HepG2 (cell line): Measurements from ENCODE around the gene CECR2.

Experiments
- CEBPB ChIP-seq: IDR thresholded peaks from 2 replicates; pipeline ENCODE4 v1.6.1; 2011; ENCODE audit warnings: low read depth, low read length, improper control_type of control experiment, borderline replicate concordance
- HDAC1 ChIP-seq: sonication (generic); formaldehyde crosslinking; IDR thresholded peaks from 2 replicates; pipeline ENCODE4 v1.5.1; 2020; ENCODE audit warnings: mild to moderate bottlenecking, missing genetic modification reagents
- MTA3 ChIP-seq: sonication (generic); formaldehyde crosslinking; IDR thresholded peaks from 2 replicates; pipeline ENCODE4 v1.4.0; 2020; ENCODE audit warnings: missing genetic modification reagents
- NR2F6 ChIP-seq, 2 experiments: IDR thresholded peaks; 2 replicates each; pipeline ENCODE4 v1.6.1; 2016; ENCODE audit warnings: antibody characterized with exemption in 1 of 2, mild to moderate bottlenecking in 1 of 2
- SMAD3 ChIP-seq: sonication (generic); formaldehyde crosslinking; IDR thresholded peaks from 2 replicates; pipeline ENCODE4 v1.4.0; 2020; ENCODE audit warnings: missing genetic modification reagents
- SP2 ChIP-seq: sonication (generic); formaldehyde crosslinking; IDR thresholded peaks from 2 replicates; pipeline ENCODE4 v1.5.1; 2020; ENCODE audit warnings: mild to moderate bottlenecking, missing genetic modification reagents
- TAF15 ChIP-seq: fragments of 200-400 bp; formaldehyde crosslinking; IDR thresholded peaks from one replicate; pipeline ENCODE4 v1.6.1; 2018; ENCODE audit warnings: mild to moderate bottlenecking, low read depth, low read length; ENCODE audit not compliant: poor library complexity, severe bottlenecking
- TBL1XR1 ChIP-seq: fragments of 150-350 bp; IDR thresholded peaks from 2 replicates; pipeline ENCODE4 v1.6.1; 2014; ENCODE audit warnings: borderline replicate concordance, low read length; ENCODE audit not compliant: partially characterized antibody
- ZC3H13 ChIP-seq: sonication (generic); formaldehyde crosslinking; IDR thresholded peaks from 2 replicates; pipeline ENCODE4 v1.8.1; 2023; ENCODE audit warnings: mild to moderate bottlenecking, missing genetic modification reagents, moderate library complexity
- ZNF224 ChIP-seq: sonication (generic); formaldehyde crosslinking; IDR thresholded peaks from 2 replicates; pipeline ENCODE4 v1.5.0; 2020; ENCODE audit warnings: mild to moderate bottlenecking, missing genetic modification reagents
- ZNF234 ChIP-seq: sonication (generic); formaldehyde crosslinking; conservative IDR thresholded peaks from 2 replicates; pipeline ENCODE4 v1.5.1; 2020; ENCODE audit warnings: mild to moderate bottlenecking, missing genetic modification reagents
- ZNF629 ChIP-seq: sonication (generic); formaldehyde crosslinking; conservative IDR thresholded peaks from 2 replicates; pipeline ENCODE4 v1.5.0; 2020; ENCODE audit warnings: missing genetic modification reagents
- ZNF674 ChIP-seq: sonication (generic); formaldehyde crosslinking; IDR thresholded peaks from 2 replicates; pipeline ENCODE4 v1.5.0; 2020; ENCODE audit warnings: low read depth, mild to moderate bottlenecking, missing genetic modification reagents
- TF ChIP-seq, protein P1 (sequence below): IDR thresholded peaks from 2 replicates; pipeline ENCODE4 v1.6.1; 2016; ENCODE audit warnings: low read depth

DNA sequence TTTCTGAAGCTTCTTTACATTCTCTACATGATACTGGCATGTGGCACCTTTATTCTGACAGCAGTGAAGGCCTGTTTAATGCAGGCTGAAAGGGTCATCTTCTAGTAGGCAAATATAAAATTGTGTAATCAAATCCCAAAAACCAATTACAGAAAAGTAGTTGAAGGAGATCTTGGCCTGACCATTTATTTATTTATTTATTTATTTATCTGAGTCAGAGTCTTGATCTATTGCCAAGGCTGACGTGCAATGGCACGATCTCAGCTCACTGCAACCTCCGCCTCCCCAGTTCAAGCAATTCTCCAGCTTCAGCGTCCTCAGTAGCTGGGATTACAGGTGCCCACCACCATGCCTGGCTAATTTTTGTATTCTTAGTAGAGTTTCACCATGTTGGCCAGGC is 22.7 kb upstream of the CECR2 start:
- TF ChIP-seq, protein P1, sequence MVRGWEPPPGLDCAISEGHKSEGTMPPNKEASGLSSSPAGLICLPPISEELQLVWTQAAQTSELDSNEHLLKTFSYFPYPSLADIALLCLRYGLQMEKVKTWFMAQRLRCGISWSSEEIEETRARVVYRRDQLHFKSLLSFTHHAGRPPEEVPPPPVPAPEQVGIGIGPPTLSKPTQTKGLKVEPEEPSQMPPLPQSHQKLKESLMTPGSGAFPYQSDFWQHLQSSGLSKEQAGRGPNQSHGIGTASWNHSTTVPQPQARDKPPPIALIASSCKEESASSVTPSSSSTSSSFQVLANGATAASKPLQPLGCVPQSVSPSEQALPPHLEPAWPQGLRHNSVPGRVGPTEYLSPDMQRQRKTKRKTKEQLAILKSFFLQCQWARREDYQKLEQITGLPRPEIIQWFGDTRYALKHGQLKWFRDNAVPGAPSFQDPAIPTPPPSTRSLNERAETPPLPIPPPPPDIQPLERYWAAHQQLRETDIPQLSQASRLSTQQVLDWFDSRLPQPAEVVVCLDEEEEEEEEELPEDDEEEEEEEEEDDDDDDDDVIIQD (CRISPR knock-in tag) = no peak
- TF ChIP-seq TBL1XR1 (no peak), ZNF629 (CRISPR knock-in tag) (no peak), NR2F6 (IDR thresholded peaks at IDR 0.05) (no peak), NR2F6 (CRISPR knock-in tag; IDR thresholded peaks at IDR 0.05) (no peak), TAF15 (no peak), ZC3H13 (CRISPR knock-in tag) (no peak), CEBPB (no peak), ZNF234 (CRISPR knock-in tag) (no peak), MTA3 (CRISPR knock-in tag) (no peak), HDAC1 (CRISPR knock-in tag) (no peak), ZNF674 (no peak), ZNF224 (CRISPR knock-in tag) (no peak), SMAD3 (CRISPR knock-in tag) (no peak), SP2 (CRISPR knock-in tag) (no peak)
